WTC11 (cell line): ENCODE data around the gene STX19. TPM values are rescaled to one million over a fixed set of nuclear protein-coding genes. Genes with fewer than 3 reads are reported as not detected.

Source experiments
- ATAC-seq: fragments of 200-7000 bp; cut with Tn5 transposase; 2 replicates; pipeline ENCODE4 v1.10.0; 2021; ENCODE audit warnings: mild to moderate bottlenecking, moderate library complexity
- CTCF ChIA-PET: fragments of 300-600 bp; sonication (Branson Sonifier 250); formaldehyde crosslinking; loops from one replicate; lab custom pipeline; 2021; ENCODE audit warnings: antibody characterized with exemption; lab: Charles Lee
- POLR2A ChIA-PET: fragments of 350-600 bp; sonication (Branson Sonifier 250); formaldehyde crosslinking; loops from one replicate; lab custom pipeline; 2021; ENCODE audit warnings: antibody characterized with exemption; lab: Charles Lee
- DNase-seq: peaks from one replicate; pipeline ENCODE4 v3.0.0; 2021; ENCODE audit warnings: low spot score
- H3K27ac Mint-ChIP-seq: 2 replicates; pipeline ENCODE4 v1.8.0; 2021; ENCODE audit warnings: mixed read lengths
- H3K27me3 Mint-ChIP-seq: 2 replicates; pipeline ENCODE4 v1.8.0; 2021; ENCODE audit warnings: low read depth, mild to moderate bottlenecking, moderate library complexity, mixed read lengths
- H3K36me3 Mint-ChIP-seq: 2 replicates; pipeline ENCODE4 v1.8.0; 2021; ENCODE audit warnings: mixed read lengths
- H3K4me1 Mint-ChIP-seq: 2 replicates; pipeline ENCODE4 v1.8.0; 2022; ENCODE audit warnings: mixed read lengths
- H3K4me3 Mint-ChIP-seq: 2 replicates; pipeline ENCODE4 v1.8.0; 2021; ENCODE audit warnings: mild to moderate bottlenecking, moderate library complexity, mixed read lengths
- H3K9me3 Mint-ChIP-seq: 2 replicates; pipeline ENCODE4 v1.8.0; 2021; ENCODE audit warnings: mixed read lengths
- ARID4B ChIP-seq: sonication (generic); formaldehyde crosslinking; IDR thresholded peaks from 2 replicates; pipeline ENCODE4 v1.8.0; 2023; ENCODE audit warnings: missing genetic modification reagents, mild to moderate bottlenecking, borderline replicate concordance
- CDX4 ChIP-seq: fragments of 250-450 bp; sonication (Bioruptor Pico); IDR thresholded peaks from 2 replicates; pipeline ENCODE4 v1.9.0; 2021; ENCODE audit warnings: moderate library complexity, mild to moderate bottlenecking, inconsistent platforms, borderline replicate concordance
- E2F4 ChIP-seq: sonication (generic); formaldehyde crosslinking; IDR thresholded peaks from 2 replicates; pipeline ENCODE4 v1.8.1; 2022; ENCODE audit warnings: low read depth, mild to moderate bottlenecking, moderate library complexity, missing genetic modification reagents, borderline replicate concordance
- GTF2I ChIP-seq: fragments of 250-450 bp; sonication (Bioruptor Pico); conservative IDR thresholded peaks from 2 replicates; pipeline ENCODE4 v1.4.0; 2021; ENCODE audit warnings: mild to moderate bottlenecking
- HMGA2 ChIP-seq: fragments of 250-450 bp; sonication (Bioruptor Pico); IDR thresholded peaks from 2 replicates; pipeline ENCODE4 v1.4.0; 2021; ENCODE audit warnings: mild to moderate bottlenecking, moderate library complexity
- IRF2 ChIP-seq: sonication (generic); formaldehyde crosslinking; IDR thresholded peaks from 2 replicates; pipeline ENCODE4 v1.8.0; 2022; ENCODE audit warnings: low read depth, missing genetic modification reagents, borderline replicate concordance
- NFATC4 ChIP-seq: fragments of 250-450 bp; sonication (Bioruptor Pico); IDR thresholded peaks from 2 replicates; pipeline ENCODE4 v1.9.0; 2021; ENCODE audit warnings: mild to moderate bottlenecking
- ZBTB21 ChIP-seq: sonication (generic); formaldehyde crosslinking; IDR thresholded peaks from 2 replicates; pipeline ENCODE4 v1.8.1; 2023; ENCODE audit warnings: mild to moderate bottlenecking, missing genetic modification reagents, borderline replicate concordance
- ZBTB43 ChIP-seq: sonication (generic); formaldehyde crosslinking; IDR thresholded peaks from 2 replicates; pipeline ENCODE4 v1.8.1; 2023; ENCODE audit warnings: mild to moderate bottlenecking, missing genetic modification reagents
- ZNF121 ChIP-seq: sonication (generic); formaldehyde crosslinking; IDR thresholded peaks from 2 replicates; pipeline ENCODE4 v1.8.0; 2023; ENCODE audit warnings: missing genetic modification reagents
- ZNF232 ChIP-seq: sonication (generic); formaldehyde crosslinking; IDR thresholded peaks from 2 replicates; pipeline ENCODE4 v1.8.0; 2022; ENCODE audit warnings: mild to moderate bottlenecking, missing genetic modification reagents
- ZNF532 ChIP-seq: fragments of 250-450 bp; sonication (Bioruptor Pico); IDR thresholded peaks from 2 replicates; pipeline ENCODE4 v1.9.0; 2021; ENCODE audit warnings: mild to moderate bottlenecking, borderline replicate concordance
- ZNF671 ChIP-seq: fragments of 250-450 bp; sonication (Bioruptor Pico); IDR thresholded peaks from 2 replicates; pipeline ENCODE4 v1.8.0; 2021; ENCODE audit warnings: mild to moderate bottlenecking
- total RNA-seq: library from RNA; stranded (reverse); gene quantifications from 3 replicates; pipeline ENCODE4 v1.2.3, GENCODE V29; 2021

The STX19 gene
- total RNA-seq, 1 experiment from 2014 or later = not detected

- ATAC-seq (no peak), DNase-seq (no peak)
- peaks cover 11% of the 10 kb centered on the region for H3K4me1 Mint-ChIP-seq
- peaks cover 2% of the 10 kb centered on the region; the same call in 1 of the 2 replicates for H3K36me3 Mint-ChIP-seq
- no peaks in the 10 kb centered on the region for H3K27me3 Mint-ChIP-seq
- no peak overlapping the region for H3K27ac Mint-ChIP-seq
- H3K9me3 Mint-ChIP-seq = no peaks in the 10 kb centered on the region
- H3K4me3 Mint-ChIP-seq = no peak overlapping the region
- ChIA-PET CTCF (no interaction called here), POLR2A (no interaction called here)
- no peak for TF ChIP-seq IRF2
- TF ChIP-seq ZBTB43 (CRISPR knock-in tag) = no peak
- no peak for TF ChIP-seq NFATC4
Observed at GRCh38 chr3:94065122-94065521, 36.7 kb upstream of the STX19 start.

- CTCF ChIA-PET = no interaction called here
- Mint-ChIP-seq H3K27me3 (no peaks in the 10 kb centered on the region), H3K27ac (no peak overlapping the region), H3K36me3 (peaks cover 2% of the 10 kb centered on the region; the same call in 1 of the 2 replicates), H3K4me3 (peak overlapping the region; percentile 97), H3K4me1 (peaks cover 11% of the 10 kb centered on the region), H3K9me3 (no peaks in the 10 kb centered on the region)
- DNase-seq (no peak), ATAC-seq (no peak)
- no peak for TF ChIP-seq ZBTB43 (CRISPR knock-in tag)
- TF ChIP-seq ZBTB21 (CRISPR knock-in tag) = no peak
- no peak for TF ChIP-seq GTF2I (CRISPR knock-in tag)
- no peak for TF ChIP-seq ZNF671 (CRISPR knock-in tag)
- no peak for TF ChIP-seq ZNF532
- TF ChIP-seq ZNF232 (CRISPR knock-in tag) = no peak
- TF ChIP-seq E2F4 (CRISPR knock-in tag) = no peak
- no peak for TF ChIP-seq HMGA2 (CRISPR knock-in tag)
- TF ChIP-seq ZNF121 (CRISPR knock-in tag) = no peak
- no peak for TF ChIP-seq ARID4B (CRISPR knock-in tag)
- TF ChIP-seq CDX4 (CRISPR knock-in tag) = no peak
- POLR2A ChIA-PET = no interaction called here
Observed at GRCh38 chr3:94064243-94064860, 36.0 kb upstream of the STX19 start.
